Hepatocyte (in vitro differentiated cells): ENCODE results near the gene TLR1.

Experiments used
- CTCF ChIP-seq: fragments of 200-600 bp; sonication (generic); IDR thresholded peaks from 2 replicates; pipeline ENCODE4 v1.5.1; 2016; ENCODE audit warnings: antibody characterized with exemption, mild to moderate bottlenecking; ENCODE audit not compliant: poor library complexity
- EZH2phosphoT487 ChIP-seq: fragments of 200-600 bp; sonication (generic); IDR thresholded peaks from one replicate; pipeline ENCODE4 v1.6.1; 2018; ENCODE audit warnings: antibody characterized with exemption, mild to moderate bottlenecking, low read depth, moderate library complexity; ENCODE audit not compliant: unreplicated experiment, severe bottlenecking

GRCh38 chr4:38765382-38765781 lies 39.2 kb downstream of the TLR1 start:
- TF ChIP-seq CTCF (no peak), EZH2phosphoT487 (no peak)
